Mucosa of descending colon (tissue), 3 donors: ENCODE measurements around the gene SC5D. TPM values are rescaled to one million over a fixed set of nuclear protein-coding genes. Genes with fewer than 3 reads are reported as not detected.

Experiments
- ATAC-seq: fragments of 200-7000 bp; cut with Tn5 transposase; one replicate; pipeline ENCODE4 v1.9.1; 2020; ENCODE audit warnings: mild to moderate bottlenecking, moderate library complexity
- DNase-seq, 3 donors: peaks; one replicate each; pipeline ENCODE4 v3.0.0-alpha.2; 2020
- H3K36me3 ChIP-seq: fragments of 200-600 bp; one replicate; pipeline ENCODE4 v1.8.0; 2021; ENCODE audit warnings: low read depth, mild to moderate bottlenecking
- H3K4me1 ChIP-seq: fragments of 200-600 bp; one replicate; pipeline ENCODE4 v1.8.0; 2021; ENCODE audit warnings: low read depth, mild to moderate bottlenecking
- H3K4me3 ChIP-seq: fragments of 200-600 bp; one replicate; pipeline ENCODE4 v1.8.0; 2021; ENCODE audit warnings: mild to moderate bottlenecking
- H3K9me3 ChIP-seq: fragments of 200-600 bp; one replicate; pipeline ENCODE4 v1.8.0; 2021; ENCODE audit warnings: mild to moderate bottlenecking
- CTCF ChIP-seq: fragments of 200-600 bp; IDR thresholded peaks from one replicate; pipeline ENCODE4 v1.8.0; 2022; ENCODE audit warnings: antibody characterized with exemption, mild to moderate bottlenecking
- intact Hi-C, 2 donors: fragments of 100-400 bp; cut with DNase I in 1 of 2; cut with micrococcal nuclease in 1 of 2; formaldehyde crosslinking; loops; one replicate each; pipeline versions ENCODE4 v1.11.0 to v1.11.1; 2022; cut with DNase I, micrococcal nuclease
- total RNA-seq, 3 donors: library from RNA; stranded (reverse); fragmentation: NEBNext Ultra II Directional in 2 of 3; extraction: Animal tissue kit (Norgen Biotek cat#: 25700) in 2 of 3; gene quantifications; one replicate each; pipeline versions ENCODE4 v1.2.1 to v1.2.4, GENCODE V29; 2021 to 2023
- donor health status: DM: no; HTN: no; CAD: no; lungs with moderate emphysema.
- donor health status: DM: no; HTN: no; CAD: no.
- donor health status: DM: no; HTN: yes; CAD: no.

Gene SC5D
- total RNA-seq, 3 donors from 2014 or later: 37.6 to 45.9 (median 43.1) TPM

- ATAC-seq (no peak), DNase-seq (no peak)
- no peak overlapping the region for H3K4me3 ChIP-seq
- no peak for TF ChIP-seq CTCF
- no peaks in the 10 kb centered on the region for H3K9me3 ChIP-seq
- H3K4me1 ChIP-seq: no peaks in the 10 kb centered on the region
- intact Hi-C loops: no loop called here
- no peaks in the 10 kb centered on the region for H3K36me3 ChIP-seq
These were observed 37.0 kb upstream of the SC5D start for GRCh38 chr11:121255473-121256125.

DNA sequence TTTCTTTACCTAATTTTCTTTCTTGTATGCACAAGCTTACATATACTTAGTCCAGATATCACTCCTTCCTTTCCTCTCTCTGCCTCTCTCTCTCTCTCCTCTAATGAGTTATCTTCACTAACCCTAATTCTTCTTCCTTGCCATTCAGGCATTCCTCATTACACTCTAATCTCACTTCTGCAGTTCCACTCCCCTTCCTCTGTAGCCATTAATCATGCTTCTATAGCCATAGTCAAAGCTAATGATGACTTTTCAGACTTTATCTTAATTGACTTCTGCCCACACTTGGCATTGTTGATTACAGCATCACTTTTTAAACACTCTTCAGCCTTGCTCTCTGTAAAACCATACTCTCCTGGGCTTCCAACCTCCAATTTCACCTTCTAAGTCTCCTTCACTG, 35.3 kb upstream of the SC5D start:
- Histone ChIP-seq H3K4me1 (no peaks in the 10 kb centered on the region), H3K4me3 (no peak overlapping the region), H3K36me3 (no peaks in the 10 kb centered on the region), H3K9me3 (no peaks in the 10 kb centered on the region)
- TF ChIP-seq CTCF: no peak
- DNase-seq (no peak), ATAC-seq (no peak)
- intact Hi-C loops: no loop called here

DNA sequence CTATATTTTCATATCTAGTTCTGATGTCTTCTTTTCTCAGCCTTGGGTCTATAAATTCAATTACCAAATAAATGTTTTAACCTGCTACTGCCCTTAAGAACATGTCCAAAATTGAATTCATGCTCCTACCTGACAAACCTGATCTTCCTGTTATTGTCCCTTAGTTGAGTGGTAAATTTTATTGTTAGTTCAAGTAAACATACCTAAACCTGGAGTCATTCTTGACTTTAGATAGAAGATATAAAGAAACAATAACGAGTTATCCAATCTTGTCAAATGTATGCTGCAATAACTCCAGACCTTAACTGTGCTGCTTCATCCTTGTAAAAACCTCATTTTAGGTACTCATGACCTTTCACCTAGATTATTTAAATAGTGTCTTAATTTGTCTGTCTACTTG, 34.6 kb upstream of the SC5D start:
- intact Hi-C loops: no loop called here
- no peak for TF ChIP-seq CTCF
- no peak for DNase-seq
- Histone ChIP-seq H3K4me1 (no peaks in the 10 kb centered on the region), H3K9me3 (no peaks in the 10 kb centered on the region), H3K36me3 (no peaks in the 10 kb centered on the region), H3K4me3 (no peak overlapping the region)
- peak; percentile 21 for ATAC-seq

DNA sequence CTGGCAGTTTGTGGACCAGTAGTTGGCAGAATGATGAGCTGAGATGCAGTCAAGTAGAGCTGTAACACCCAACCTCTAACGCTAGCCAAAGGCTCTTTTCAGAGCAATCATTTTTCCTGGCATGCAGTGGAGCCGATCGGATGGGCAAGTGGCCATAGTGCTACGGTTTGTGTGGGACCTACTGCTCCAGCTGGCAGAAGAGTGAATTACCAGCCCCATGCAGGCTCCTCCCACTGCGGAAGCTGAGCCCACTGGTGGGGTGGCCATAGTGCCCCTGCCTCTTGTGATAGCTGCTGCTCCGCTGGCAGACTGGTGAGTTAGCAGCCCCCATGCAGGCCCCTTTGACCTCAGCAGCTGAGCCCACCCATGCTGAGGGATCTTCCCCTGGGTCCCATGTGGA, 27.0 kb upstream of the SC5D start:
- no peaks in the 10 kb centered on the region for H3K4me1 ChIP-seq
- no peak for DNase-seq
- TF ChIP-seq CTCF: no peak
- intact Hi-C loops: no loop called here
- ATAC-seq: no peak
- H3K9me3 ChIP-seq: no peaks in the 10 kb centered on the region
- H3K4me3 ChIP-seq: no peak overlapping the region
- no peaks in the 10 kb centered on the region for H3K36me3 ChIP-seq

GRCh38 chr11:121268581-121268980, 24.0 kb upstream of the SC5D start:
- TF ChIP-seq CTCF: no peak
- H3K36me3 ChIP-seq: no peaks in the 10 kb centered on the region
- no peak for ATAC-seq
- intact Hi-C loops: no loop called here
- H3K4me1 ChIP-seq: no peaks in the 10 kb centered on the region
- DNase-seq: no peak
- H3K9me3 ChIP-seq: no peaks in the 10 kb centered on the region
- H3K4me3 ChIP-seq: no peak overlapping the region
